Fibroblast of skin of abdomen (primary cell): ENCODE data around the gene MVD.

ENCODE experiments used
- DNase-seq: peaks from one replicate; pipeline ENCODE4 v3.0.0-alpha.2; 2013

MVD gene

DNA sequence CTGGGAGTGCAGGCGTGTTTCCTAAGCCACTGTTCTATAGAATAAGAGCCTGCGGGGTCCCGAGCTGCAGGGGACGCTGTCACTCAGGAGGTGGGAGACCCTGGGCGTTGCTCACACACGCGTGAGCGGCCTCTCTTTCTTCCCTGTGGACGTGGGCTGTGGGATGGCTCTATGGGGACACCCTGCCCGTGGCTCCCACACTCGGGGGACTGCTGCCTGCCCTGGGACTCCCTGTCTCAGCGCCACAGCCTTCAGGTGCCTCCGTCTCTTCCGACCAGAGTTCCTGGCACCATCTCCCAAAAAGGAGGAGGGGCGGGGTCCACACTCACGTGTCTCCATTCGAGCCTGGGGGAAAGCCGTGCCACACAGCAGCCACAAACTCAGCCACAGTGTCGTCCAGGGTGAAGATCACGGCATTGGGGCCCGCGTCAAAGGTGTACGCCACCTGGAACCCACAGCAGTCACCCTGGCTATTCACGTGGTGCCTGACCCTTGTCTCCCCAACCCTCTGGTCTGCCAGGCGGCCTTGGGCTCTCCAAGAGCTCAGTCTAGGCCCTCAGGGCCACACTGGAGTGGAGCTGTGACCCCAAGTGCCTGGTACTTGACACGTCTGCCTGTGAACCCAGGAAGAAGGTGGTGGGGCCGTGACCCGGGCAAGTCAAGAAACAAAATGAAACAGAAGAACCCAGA is 8.4 kb downstream of the MVD start:
- no peak for DNase-seq

DNA sequence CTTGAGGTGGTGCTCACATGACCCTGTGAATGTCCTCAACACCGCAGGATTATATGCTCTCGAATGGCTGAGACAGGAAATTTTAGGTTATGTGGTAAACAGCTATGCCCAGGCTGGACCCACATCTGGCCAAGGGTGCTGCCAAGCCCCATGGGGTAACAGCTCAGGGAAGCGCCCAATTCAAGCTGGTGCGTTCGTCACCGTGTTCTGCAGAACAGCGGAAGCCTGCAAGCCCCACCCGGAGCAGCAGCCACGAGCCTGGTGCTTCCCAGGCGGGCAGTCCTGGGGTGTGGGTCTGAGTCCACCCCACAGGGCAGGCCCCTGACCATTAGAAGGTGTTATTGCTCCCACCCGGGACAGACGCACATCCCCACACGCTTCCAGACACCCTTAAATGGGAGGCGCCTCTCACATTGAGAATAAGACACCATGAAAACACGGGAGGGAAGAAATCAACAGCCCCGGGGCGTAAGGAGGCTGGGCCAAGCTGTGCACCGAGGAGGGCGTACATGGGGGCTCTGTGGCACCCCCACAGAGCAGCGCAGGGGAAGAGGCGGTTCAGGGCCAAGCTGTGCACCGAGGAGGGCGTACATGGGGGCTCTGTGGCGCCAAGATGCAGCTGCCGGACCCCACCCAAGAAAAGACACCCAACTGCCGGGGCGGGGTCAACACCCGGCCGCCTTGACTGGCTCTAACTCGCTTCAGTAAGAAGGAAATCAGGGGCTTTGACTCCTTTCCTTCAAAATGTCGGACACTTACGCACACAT is 9.1 kb downstream of the MVD start:
- no peak for DNase-seq

DNA sequence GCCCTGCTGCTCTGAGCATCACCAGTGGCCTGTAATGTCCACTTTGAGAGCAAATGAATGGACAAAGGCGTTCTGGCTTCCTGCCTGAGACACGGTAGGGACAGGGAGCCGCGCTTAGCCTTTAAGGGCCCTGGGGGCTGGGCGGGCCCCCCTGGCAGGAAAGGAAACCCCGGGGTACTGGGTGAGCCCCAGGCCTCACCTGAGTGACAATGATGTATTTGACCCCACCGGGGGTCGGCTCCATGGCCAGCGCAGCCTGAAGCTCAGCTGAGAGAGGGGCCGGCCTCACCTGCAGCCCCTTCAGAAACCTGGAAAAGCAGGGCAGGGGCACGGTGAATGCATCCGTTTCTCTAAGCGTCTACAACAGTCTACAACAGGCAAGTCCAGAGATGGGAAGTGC is 9.8 kb downstream of the MVD start:
- no peak for DNase-seq

DNA sequence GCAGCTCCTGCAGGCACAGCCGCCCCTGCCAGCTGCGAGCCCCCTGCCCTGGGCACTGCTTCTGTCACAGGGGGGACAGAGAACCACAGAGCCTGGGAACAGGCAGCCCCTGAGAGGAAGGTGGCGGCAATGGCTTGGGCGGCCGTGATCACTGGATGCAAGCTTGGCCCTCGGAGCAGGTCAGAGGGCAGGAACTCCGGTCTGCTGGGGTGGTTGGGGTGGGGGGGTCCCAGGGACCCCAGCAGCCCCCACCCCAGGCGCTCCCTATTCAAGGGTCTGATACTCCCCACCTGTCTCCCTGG is 10.2 kb downstream of the MVD start:
- no peak for DNase-seq

DNA sequence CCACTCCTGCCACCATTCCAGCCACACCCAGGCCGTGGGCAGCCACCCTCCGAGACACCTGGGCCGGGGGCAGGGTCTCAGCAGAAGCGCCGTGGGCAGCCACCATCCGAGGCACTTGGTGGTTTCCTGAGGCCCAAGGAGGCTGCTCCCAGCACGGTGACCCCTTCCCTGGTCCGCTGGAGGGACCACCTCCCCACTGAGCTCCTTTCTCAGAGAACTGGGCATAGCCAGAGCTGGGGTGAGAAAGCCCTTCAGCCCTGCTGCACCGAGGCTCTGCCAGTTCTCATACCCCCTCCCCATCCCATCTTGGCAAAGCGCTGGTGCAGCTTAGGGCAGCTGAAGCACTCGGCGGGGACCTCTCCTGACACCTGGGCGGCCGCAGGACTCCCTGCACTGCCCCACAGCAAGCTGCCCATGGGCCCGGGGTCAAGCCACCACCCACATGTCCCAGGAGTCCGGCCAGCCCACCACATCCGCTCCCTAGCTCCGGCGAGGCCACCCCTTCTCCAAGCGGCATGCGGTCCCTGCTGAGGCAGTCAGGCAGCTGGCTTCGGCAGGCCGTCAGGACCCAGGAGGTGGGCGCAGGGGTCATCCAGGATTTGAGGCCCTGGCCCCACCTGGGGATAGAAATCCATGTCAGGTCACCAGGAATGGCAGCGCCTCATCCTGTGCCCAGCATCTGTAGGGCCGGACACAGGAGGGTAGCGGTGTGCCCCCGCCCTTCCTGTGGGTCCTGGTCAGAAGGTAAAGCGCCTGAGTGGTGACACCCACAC is 10.7 kb downstream of the MVD start:
- DNase-seq, result no peak

DNA sequence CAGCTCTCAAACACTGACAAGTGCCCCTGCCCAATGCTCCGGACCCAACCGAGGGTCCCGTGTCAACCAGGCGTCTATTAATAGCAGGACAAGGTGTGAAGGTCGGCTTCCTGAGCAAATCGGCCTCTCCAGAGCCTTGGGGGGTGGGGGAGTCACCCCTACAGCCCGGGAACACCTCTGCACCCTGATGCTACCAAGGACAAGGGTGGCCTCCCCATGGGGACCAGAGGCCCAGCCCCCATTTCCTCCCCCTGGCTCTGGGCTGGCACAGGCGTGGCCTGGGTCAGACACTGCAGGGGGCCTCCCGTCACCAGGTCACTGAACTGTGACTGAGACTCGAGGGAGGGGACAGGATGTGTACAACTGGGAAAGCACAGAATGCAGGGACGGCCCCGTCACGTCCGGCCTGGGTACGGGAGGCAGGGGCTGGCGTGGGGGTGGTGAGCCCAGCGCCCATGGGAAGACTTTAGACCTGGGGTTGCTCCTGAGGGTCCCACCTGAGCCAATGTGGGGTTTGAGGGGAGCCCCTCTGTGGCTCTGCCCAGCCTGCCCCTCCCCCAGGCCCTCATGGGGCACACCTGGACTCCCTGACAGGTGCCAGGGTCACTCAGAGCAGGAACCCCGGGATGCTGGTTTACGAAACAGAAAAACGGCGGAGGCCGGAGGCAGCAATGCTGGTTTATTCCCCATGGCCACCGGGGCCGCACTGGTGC is 11.5 kb downstream of the MVD start:
- DNase-seq, result no peak

DNA sequence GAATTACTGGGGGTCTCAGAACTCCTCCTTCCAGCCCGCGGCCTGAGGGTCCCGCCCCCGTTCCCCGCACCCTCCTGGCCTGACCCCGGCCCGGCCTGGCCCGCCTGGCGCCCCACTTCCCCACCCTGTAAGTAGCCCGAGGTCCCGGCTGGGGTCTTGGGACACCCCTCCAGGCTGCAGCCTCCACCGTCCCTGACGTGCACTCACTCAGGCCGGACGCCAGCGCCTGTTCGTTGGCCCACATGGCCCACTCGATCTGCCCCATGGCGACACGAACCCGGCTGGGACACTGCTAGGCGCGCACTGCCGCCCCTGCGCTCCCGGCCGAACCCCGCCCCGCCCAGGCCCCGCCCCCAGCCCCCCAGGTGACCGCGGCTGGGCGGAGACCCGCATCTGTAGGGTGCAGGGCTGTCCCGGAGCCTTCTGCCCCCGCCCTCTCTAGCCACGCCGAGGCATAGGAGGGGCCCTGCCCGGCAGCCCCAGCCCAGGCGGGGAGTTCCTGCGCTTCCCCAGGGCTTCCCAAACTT is 12.1 kb downstream of the MVD start, which contains the start of gene CYBA:
TSS of gene CYBA (minus strand) at position 305 of the 527 bp plus-strand sequence. CDS start at position 265, 40 bp downstream.
- peak; percentile 49 for DNase-seq

DNA sequence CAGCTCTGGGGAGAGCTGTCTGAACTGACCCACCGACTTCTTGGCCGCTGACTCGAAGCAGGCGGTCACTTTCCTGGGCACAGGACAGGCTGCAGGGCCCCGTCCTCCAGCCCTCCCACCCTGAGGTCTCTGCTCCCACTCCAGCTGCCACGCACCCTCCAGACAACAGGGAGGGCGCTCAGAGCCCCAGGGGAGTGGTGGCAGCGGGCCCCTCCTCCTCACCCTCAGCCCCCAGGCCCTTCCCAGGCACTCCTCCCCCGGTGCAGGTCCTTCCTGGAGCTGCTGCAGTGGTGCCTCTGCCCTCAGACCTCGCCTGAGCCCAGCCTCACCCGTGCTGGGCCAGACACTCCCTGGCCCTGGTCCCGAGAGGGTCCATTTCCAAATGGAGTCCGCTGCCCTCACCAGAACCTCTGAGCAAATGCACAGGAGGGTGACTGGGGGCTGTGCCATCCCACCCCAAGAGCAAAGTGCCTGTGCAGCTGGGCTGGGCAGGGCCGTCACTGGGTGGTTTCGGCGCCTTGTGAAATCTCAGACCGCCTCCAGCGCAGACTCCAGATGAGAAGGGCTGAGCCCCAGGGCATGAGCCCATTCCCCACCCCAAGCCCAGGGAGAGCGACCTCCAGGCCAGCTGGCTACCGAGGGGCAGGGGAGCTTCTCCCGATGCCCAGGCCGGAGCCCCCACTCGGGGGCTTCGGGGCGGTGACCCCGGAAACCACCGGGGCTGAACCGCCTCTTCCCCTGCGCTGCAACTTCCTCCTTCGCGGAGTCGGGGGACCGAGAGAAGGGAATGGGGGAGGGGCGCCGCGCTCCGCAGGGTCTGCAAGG is 12.8 kb downstream of the MVD start:
- no peak for DNase-seq

DNA sequence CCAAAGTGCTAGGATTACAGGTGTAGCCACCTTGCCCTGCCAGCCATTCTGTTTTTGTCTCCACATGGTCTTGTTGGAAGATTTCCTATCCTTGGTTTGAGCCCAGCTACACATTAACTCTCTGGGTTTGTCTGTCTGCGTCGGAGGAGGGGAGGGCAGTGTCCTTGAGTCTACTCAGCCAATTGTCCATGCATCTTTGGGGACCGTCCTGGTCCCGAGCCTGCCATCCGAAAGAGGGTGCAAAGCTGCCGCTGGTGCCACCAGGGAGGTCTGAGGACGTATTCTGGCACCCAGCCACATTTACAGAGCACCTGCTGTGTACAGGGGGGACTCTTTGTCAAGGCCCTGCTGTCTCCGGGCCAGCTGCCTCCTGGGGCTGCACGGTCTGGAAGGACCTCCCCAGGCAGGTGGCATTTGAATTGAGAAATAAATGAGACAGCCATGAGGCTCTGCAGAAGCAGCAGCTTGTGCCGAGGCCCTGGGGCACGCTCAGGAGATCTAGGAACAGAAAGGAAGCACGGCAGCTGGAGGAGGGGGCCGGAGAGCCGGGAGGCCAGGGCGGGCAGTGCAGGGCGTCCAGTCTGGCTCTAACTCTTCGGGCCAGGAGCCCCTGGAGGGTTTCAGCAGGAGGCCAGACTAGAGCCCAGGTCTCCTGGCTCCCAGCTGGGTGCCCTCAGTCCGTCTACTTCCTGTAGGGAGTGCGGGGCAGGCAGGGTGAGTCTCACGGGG is 13.5 kb downstream of the MVD start:
- DNase-seq, result no peak

DNA sequence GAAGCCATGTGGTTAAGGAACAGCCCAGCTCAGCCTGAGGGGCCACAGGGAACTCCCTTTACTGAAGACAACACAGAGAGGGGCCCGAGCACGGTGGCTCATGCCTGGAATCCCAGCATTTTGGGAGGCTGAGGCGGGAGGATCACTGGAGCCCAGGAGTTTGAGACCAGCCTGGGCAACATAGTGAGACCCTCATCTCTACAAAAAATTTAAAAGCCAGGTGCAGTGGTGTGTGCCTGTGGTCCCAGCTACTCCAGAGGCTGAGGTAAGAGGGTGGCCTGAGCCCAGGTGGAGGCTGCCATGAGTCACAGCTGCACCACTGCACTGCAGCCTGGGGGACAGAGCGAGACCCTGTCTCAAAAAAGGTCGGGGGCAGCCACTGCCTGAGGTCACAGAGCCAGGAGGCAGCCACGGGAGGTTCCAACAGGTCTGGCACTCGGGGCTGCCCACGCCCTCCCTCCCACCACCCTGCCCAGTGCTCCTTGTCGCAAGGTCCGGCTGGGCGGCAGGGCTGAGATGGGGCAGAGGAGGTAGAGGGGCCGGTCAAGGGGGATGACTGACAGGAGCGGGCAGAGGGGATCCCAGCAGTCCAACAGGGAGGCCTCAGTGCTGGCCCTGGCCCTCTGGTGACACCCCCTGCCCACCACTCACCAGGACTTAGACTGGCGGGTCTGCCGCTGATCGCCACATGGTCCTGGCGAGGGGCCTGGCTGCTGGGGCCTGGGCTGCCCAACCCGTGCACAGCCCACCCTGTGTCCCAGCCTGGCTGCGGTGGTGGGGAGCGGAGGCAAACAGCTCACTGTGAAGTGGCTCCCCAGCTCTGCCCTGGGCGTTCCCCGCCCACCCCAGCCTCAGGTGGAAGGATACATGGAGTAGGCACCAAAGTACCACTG is 15.5 kb downstream of the MVD start:
- DNase-seq, result no peak

DNA sequence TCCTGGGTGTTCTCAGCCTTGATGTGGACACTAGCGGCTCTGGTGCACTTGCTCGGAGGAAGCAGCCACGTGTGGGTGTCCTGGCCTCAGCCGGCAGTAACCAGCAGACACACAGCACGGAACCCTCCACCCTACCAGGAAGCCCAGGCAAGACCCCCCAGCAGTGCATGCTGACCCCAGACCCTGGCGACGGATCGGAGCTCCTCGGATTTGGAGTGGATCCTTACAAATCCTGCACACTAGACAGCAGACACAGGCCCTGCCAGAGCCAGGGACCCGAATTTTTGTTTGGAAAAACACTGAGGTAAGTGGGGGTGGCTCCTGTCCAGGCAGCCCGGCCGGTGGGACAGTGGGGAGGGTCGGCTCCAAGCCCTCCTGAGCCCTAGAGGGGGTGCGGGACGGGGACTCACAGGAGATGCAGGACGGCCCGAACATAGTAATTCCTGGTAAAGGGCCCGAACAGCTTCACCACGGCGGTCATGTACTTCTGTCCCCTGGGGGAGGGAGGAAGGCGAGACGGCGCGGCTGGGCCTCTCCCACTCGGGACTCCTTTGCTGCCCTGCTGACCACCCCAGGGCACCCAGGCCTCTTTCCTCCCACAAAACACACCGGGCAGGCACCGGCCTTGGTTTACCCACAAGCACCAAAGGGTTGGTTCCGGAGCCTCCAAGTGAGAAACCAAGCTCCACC is 16.4 kb downstream of the MVD start:
- DNase-seq, result no peak

DNA sequence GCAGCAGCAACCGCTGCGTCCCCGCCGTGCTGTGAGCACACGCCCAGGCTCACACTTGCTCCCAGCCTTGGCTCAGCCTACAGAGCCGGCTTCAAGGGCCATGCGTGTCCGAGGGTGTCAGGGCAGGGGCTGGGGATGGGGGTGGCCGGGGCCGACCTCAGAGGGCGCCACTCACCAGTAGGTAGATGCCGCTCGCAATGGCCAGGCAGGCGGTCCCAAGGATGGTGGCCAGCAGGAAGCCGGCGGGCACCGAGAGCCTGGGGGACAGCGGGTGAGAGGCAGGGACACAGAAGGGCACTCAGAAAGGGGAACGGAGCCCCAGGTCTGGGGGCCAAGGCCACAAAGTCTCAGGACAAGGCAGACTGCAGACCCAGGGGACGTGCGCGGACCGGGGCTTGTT is 16.9 kb downstream of the MVD start:
- DNase-seq, result no peak

DNA sequence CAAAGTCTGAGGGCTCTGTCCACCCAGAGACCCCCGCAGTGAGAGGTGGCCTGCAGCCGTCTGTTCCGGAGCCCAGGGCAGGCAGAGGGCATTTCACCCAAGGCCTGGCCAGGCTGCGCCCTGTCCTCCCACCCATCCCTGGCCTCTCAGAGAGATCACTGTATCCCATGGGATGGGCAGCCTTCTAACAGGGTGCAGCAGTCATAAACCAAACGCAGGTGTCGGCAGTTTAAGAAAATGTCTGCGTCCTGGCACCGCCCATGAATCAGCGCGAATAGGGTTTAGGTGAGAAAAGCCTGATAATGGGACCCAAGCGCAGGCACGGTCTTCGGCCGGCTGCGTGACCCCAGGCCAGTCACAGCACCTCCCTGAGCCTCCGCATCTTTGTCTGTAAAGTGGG is 17.4 kb downstream of the MVD start:
- no peak for DNase-seq

DNA sequence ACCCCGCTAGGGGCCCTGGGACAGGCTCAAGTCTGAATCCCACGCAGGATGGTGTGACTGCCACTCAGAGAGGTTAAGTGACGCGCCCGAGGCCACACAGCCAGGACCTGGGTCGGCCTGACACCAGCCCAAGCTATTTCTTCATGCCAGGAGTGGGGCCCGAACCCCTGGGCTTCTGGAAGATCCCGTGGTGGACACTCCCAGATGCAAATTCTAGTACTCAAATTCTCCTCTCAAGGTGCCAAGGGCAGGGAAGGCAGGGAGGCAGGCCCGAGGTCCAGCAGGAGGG is 19.3 kb downstream of the MVD start:
- DNase-seq, result no peak

DNA sequence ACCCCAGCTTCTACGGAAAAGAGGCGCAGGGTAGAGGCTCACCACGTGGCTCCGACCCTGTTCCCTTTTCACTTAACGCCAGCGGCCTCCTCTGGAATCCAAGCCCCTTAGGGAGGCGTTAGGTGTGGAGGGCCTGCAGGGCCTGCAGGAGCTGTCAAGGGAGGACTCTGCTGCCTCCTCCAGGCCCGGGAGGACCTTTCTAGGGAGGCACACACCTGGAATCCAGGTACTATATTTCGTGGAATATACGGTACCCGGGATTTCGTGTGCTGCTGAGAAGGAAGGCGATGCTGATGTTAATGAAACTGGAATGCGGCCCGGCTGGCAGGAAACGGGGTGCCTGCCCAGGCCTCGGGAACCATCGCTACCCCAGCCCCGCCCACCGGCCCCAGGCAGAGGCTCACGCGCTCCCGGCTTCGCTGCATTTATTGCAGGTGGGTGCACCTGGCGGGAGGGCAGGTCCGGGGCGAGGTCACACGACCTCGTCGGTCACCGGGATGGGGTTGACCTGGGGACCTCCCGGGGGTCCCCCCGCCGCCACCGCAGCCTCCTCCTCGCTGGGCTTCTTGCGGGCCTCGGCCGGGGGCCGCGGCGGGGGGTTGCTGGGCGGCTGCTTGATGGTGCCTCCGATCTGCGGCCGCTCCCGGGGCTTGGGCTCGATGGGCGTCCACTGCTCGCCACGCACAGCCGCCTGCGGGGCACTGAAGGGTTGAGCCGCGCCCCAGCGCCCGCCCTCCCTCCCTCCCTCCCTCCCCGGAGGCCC is 19.8 kb downstream of the MVD start:
- DNase-seq, result no peak

DNA sequence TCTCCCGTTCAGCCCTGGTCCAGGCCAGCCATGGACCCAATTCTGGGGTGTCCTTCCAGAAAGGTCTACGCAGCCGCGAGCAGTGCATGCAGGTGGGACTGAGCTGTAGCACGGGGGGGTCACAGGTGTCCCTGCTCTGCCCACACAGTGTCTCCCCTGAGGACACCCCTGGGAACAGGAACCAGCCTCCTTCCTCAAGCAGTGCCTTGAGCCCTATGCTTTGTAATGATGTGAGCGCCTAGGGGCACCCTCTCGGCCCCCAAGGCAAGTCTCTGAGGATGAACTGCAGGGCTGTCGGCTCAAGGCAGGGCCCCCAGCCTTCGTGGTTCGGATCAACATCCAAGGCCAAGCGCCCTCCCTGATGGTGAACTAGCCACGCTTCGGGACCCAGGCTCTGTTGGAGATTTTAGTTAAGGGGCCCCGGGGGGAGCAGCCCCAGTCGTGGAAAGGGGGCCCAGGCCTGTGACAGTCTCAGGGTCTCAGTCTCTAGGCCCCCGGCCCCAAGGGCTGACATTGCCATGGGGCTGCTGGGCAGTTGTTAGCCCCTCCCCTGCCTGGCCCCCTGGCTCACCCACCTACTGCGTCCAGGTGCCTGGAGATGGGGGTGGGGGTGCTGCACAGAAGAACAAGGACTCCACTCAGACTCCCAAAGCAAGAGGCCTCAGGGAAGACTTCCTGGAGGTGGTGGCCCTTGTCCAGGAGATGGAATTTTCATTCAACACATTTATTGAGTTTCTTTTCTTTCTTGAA is 22.2 kb downstream of the MVD start:
- no peak for DNase-seq

DNA sequence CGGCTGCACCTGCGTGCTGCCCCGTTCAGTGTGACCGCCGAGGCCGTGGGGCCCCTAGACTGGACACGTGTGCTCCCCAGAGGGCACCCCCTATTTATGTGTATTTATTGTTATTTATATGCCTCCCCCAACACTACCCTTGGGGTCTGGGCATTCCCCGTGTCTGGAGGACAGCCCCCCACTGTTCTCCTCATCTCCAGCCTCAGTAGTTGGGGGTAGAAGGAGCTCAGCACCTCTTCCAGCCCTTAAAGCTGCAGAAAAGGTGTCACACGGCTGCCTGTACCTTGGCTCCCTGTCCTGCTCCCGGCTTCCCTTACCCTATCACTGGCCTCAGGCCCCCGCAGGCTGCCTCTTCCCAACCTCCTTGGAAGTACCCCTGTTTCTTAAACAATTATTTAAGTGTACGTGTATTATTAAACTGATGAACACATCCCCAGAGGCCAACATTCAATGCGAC is 22.8 kb downstream of the MVD start:
- no peak for DNase-seq
